ENCODE data around the gene WDR74.
"Not testable (repeated sequence)": the region's sequence is repeated elsewhere in the genome, so short reads cannot be mapped to it uniquely, and the experiment has no call there.

Gene WDR74

GRCh38 chr11:62859281-62859703 is 19.9 kb upstream of the WDR74 start:
- DNase-seq = not testable (repeated sequence)

- DNase-seq = no peak
Observed at GRCh38 chr11:62858201-62858600, 18.8 kb upstream of the WDR74 start.

- DNase-seq = no peak
Observed at GRCh38 chr11:62857541-62857982, 18.2 kb upstream of the WDR74 start.

- no peak for DNase-seq
Observed at GRCh38 chr11:62856333-62856895, 17.0 kb upstream of the WDR74 start.

GRCh38 chr11:62855571-62856332 is 16.4 kb upstream of the WDR74 start:
- peak; percentile 98 for DNase-seq

GRCh38 chr11:62854825-62855570 is 15.6 kb upstream of the WDR74 start:
- no peak for DNase-seq

- DNase-seq = no peak
Observed at GRCh38 chr11:62854013-62854824, 14.8 kb upstream of the WDR74 start.

- DNase-seq = no peak
Observed at GRCh38 chr11:62853279-62853965, 14.0 kb upstream of the WDR74 start.

- DNase-seq = no peak
Observed at GRCh38 chr11:62852523-62853188, 13.3 kb upstream of the WDR74 start.

- no peak for DNase-seq
Observed at GRCh38 chr11:62851807-62852522, 12.6 kb upstream of the WDR74 start.

- DNase-seq = no peak
Observed at GRCh38 chr11:62850911-62851806, 11.8 kb upstream of the WDR74 start.

- DNase-seq = no peak
Observed at GRCh38 chr11:62847767-62848314, 8.5 kb upstream of the WDR74 start.

GRCh38 chr11:62846177-62846576 is 6.8 kb upstream of the WDR74 start:
- DNase-seq = no peak

GRCh38 chr11:62844154-62844553 is 4.8 kb upstream of the WDR74 start:
- DNase-seq = no peak

GRCh38 chr11:62843466-62843865 is 4.1 kb upstream of the WDR74 start:
- no peak for DNase-seq

- DNase-seq = not testable (repeated sequence)
Observed at GRCh38 chr11:62842891-62843290, 3.5 kb upstream of the WDR74 start.

GRCh38 chr11:62842171-62842741 is 2.9 kb upstream of the WDR74 start:
- DNase-seq = peak; percentile 35

- peak; percentile 92 for DNase-seq
Observed at GRCh38 chr11:62841361-62842170, 2.2 kb upstream of the WDR74 start.
